AG09309 (cell line): ENCODE data around the gene RASAL3.

Experiments used
- DNase-seq: peaks from one replicate; pipeline ENCODE4 v3.0.0-alpha.2; 2010; ENCODE audit warnings: low read depth
- H3K4me3 ChIP-seq: 2 replicates; pipeline ENCODE4 v1.5.1; 2011; ENCODE audit warnings: mild to moderate bottlenecking, low read depth, low read length, moderate library complexity; ENCODE audit not compliant: control insufficient read depth
- TF ChIP-seq, protein P1 (sequence below): IDR thresholded peaks from 2 replicates; pipeline ENCODE4 v1.5.1; 2011; ENCODE audit warnings: mild to moderate bottlenecking, low read depth, low read length, inconsistent platforms; ENCODE audit not compliant: insufficient read depth, control insufficient read depth; ENCODE audit errors: missing control alignments

RASAL3 gene

DNA sequence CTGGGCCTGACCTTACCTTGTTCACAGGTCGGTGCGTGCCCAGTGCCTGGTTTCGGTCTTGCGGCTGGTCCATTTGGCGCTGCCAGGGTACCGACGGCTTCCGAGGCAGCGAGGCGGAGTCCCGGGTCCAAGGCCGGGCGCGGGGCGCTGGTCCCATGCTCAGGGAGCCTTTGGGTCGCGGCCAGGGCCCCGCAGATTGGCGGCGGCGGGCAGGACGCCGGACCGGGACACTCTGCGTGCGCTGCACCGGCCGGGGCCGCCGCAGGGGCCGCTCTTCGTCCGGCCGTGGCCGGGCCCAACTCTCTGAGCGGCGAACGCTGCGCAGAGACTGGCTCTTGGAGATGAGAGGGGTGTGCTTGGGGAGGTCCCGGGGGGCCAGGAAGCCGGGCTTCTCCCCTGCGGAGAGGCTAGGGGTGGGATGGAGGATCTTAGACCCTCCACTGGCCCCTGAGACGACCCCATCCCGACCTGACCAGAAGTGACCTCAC is 11.2 kb downstream of the RASAL3 start:
- DNase-seq = no peak
- peak overlapping the region; percentile 37 for H3K4me3 ChIP-seq
- TF ChIP-seq, protein P1, sequence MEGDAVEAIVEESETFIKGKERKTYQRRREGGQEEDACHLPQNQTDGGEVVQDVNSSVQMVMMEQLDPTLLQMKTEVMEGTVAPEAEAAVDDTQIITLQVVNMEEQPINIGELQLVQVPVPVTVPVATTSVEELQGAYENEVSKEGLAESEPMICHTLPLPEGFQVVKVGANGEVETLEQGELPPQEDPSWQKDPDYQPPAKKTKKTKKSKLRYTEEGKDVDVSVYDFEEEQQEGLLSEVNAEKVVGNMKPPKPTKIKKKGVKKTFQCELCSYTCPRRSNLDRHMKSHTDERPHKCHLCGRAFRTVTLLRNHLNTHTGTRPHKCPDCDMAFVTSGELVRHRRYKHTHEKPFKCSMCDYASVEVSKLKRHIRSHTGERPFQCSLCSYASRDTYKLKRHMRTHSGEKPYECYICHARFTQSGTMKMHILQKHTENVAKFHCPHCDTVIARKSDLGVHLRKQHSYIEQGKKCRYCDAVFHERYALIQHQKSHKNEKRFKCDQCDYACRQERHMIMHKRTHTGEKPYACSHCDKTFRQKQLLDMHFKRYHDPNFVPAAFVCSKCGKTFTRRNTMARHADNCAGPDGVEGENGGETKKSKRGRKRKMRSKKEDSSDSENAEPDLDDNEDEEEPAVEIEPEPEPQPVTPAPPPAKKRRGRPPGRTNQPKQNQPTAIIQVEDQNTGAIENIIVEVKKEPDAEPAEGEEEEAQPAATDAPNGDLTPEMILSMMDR = peak; percentile 17

DNA sequence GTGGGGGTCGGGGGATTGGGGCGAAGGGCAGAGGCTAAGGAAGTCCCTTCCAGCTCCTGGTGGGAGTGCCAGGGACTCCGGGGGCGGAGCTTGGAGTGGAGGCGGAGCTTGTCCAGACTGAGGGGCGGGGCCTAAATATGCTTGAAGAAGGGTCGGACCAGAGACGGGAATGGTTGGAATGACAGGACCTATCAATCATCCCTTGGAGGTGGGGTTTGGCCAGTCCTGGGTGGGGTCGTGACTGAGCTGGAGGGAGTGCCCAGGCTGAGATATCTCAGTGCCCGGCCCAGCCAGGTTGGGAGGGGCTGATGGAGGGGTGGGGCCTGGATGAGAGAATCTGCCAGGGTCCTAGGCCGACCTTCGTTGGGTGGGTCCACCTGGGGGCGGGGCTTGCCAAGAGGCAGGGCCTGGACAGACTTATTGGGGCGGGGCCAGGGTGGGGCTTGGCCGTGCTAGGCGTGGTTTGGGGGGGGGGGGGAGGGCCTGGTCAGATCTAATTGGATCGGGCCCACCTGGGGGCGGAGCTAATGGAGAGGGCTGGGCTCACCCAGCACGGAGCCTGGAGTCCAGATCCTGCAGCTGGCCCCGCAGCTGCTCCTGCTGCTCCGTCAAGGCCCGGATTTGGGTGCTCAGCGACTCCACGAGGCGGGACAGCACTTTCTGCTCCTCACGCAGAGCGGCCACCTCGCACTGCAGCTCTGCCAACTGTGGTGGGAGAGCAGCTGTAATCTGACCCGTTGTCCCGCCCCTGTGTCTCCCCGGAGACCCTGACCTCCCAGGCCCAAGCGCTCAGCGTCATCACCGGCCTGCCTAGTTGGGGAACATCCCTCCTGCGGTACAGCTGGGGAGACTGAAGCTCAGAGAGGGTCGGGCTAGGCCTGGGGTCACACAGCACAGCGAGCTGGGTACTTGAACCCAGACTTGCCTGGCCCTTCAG is 12.0 kb downstream of the RASAL3 start:
- no peak for DNase-seq
- TF ChIP-seq, protein P1 = no peak
- peak overlapping the region; percentile 37 for H3K4me3 ChIP-seq

DNA sequence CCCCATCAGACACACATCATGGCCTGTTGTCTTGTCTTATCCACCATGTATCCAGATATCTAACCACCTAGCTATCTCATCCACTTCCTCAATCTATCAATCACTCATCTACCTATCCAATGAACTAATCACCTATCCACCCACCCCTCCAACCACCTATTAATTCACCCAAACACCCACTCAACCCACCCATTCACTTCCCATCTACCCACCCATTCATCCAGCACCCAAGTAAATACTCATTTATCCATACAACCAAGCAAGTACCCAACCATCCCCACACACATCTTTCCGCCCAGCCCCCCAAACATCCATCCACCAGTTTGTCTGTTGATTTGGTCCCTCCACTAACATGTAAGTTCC is 13.8 kb downstream of the RASAL3 start:
- TF ChIP-seq, protein P1 = no peak
- no peak for DNase-seq
- no peak overlapping the region for H3K4me3 ChIP-seq

DNA sequence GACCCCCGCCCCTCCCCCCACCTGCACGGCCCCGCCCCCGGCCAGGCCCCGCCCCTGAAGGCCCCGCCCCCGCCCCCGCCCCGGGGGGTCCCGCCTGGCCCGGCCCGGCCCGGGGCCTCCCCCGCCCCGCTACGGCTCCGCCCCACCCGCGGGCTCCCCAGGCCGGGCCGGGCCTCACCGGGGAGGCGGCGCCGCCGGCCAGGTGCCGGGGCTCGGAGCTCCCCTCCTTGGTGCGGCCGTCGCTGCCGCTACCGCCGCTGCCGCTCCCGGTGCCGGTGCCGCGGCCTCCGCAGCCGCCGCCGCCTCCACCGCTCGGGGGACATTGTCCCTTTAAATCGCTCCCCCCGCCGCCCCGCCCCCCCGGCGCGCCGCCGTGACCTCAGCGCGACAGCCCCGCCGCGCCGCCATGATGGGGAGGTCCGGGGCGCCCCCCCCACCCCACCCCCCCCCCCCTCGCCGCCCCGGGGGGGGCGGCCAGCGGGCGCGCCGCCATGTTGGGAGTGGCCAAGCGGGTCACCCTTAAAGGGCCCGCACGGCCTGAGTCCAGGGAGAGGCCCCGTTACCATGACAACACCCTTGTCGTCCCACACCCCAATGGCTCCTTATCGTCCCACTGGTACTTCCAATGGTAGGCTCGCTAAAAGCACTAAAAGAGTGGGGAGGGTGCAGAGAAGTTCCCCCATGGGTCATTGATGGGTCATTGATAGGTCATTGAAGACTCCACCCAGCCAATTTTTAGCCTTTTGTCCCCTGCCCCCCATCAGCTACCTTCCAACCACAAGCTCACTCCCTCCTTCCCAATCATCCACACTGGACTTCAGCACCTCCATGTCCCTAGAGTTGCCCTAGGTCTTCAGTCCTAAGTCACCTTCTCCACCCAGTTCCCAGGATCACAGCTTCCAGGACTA is 14.5 kb downstream of the RASAL3 start, which contains the start of gene WIZ:
Gene WIZ (minus strand): TSS at position 337 of the 908 bp plus-strand sequence. CDS start 1,649 bp downstream, outside the sequence.
- H3K4me3 ChIP-seq = peak within 1 kb of the TSS; percentile 58
- TF ChIP-seq, protein P1 = no peak
- DNase-seq = no peak

DNA sequence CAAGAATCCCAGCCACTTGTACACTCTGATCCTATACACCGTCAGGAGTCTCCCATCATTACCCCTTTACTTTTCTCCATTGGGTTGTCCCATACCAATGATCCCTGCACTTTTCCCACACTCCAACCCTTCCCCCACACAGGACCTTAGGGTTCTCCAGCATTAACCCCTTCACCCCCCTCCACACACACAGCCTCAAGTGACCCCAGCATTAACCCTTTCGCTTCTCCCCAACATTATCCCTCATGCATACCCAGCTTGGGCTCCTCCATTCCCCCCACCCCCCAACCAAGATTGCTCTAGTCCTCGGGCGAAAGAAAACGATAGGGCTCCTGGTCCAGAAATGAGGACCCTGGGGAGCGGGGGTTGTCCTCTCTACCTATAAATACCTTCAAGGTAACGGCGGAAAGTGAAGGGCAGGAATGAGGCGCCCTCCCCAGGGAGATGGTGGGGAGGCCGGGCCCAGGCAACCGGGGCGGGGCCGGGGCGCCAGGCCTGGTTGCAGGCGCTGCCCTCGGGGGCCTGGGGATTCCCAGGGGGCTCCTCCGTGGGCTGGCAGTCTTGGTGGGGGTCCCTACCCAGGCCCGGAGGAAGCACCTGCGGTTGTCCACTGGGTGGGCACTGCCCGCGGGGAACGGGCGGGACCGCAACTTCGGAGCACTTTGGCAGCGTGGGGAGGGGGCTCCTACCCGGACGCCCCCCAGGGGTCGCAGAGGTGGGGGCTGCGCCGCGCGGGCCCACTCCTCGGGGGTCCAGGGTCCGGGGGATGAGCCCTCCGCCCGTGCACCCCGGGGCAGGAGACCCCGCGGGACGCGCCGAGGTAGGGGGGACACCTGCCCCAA is 15.3 kb downstream of the RASAL3 start:
- H3K4me3 ChIP-seq = peak overlapping the region; percentile 58
- DNase-seq = no peak

More for the DNA sequence above, 15.3 kb downstream of the RASAL3 start:
- TF ChIP-seq, protein P1 = no peak
